NCI-H748 treated with DMSO at 0.1 percent for 48 hours (cell line): ENCODE measurements around the gene RIOK1.

Experiments used
- DNase-seq: peaks from one replicate; lab custom pipeline; 2025; lab: John Stamatoyannopoulos, UW

Gene RIOK1

DNA sequence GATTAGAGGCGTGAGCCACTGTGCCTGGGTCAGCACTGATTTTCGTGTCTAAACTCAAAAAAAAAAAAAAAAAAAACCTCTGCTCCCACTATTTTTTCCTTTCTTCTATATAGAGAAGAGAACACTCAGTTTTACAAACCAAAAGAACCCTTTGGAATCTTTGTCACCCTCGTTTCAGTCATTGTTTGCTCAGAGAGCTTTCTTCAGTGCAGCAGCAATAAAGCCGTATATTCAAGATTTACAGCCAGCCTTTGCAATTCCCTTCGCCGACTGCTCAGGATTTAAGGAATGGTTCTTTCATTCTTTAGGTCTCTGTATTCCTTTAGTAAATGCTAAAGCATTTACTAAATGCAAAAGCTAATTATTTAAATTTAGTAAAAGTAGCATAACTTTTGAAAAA, 20.1 kb downstream of the RIOK1 start:
- no peak for DNase-seq

DNA sequence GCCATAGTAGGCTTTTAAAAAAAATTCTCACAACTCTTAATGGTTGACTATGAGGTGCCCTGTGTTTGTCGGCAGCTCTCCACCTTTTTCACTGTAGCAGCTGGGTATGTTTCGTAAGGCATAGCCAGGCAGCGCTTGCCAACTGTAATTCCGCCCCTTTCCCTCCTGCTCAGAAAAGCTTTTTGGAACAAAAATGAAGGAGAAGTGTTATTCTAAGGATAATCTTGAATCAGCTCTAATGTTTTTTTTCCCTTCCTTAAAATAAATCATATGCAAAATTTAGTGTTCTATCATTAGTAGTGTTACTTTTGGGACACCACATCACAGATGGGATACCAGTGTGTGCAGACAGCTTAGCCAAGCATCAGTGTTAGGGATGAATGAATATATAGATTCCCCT, 21.2 kb downstream of the RIOK1 start:
- no peak for DNase-seq

GRCh38 chr6:7411328-7411727, 21.7 kb downstream of the RIOK1 start:
- DNase-seq = no peak

- DNase-seq = no peak
These were observed 23.7 kb downstream of the RIOK1 start for GRCh38 chr6:7413151-7413823.

DNA sequence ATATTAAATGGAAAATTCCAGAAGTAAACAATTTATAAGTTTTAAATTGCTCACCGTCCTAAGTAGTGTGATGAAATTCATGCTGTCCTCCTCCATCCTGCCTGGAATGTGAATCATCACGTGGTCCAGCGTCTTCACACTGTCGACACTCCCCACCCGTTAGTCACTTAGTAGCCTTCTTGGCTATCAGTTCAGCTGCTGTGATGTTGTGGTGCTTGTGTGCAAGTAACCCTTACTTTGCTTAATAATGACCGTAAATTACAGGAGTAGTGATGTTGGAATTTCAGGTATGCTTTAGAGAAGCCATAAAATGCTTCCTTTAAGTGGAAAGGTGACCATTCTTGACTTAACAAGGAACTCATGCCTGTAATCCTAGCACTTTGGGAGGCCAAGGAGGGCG, 25.2 kb downstream of the RIOK1 start:
- DNase-seq = no peak

DNA sequence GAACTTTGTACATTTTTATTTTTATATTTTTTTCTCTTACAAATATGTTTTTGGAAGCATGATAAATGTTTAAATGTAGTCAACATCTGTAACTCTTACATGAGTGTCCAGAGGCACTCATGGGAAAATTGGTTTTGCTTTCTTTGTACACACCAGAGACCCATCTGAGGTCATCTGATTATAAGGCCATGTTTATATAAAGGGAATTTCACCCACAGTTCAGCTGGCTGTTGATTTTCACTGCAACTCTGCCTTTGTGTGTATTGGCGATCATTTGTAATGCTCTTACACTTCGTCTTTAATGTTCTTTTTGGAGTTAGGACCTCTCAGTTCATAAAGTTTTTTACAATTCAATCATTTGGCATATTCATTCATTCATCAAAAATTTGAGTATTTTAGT, 28.1 kb downstream of the RIOK1 start:
- DNase-seq = no peak

DNA sequence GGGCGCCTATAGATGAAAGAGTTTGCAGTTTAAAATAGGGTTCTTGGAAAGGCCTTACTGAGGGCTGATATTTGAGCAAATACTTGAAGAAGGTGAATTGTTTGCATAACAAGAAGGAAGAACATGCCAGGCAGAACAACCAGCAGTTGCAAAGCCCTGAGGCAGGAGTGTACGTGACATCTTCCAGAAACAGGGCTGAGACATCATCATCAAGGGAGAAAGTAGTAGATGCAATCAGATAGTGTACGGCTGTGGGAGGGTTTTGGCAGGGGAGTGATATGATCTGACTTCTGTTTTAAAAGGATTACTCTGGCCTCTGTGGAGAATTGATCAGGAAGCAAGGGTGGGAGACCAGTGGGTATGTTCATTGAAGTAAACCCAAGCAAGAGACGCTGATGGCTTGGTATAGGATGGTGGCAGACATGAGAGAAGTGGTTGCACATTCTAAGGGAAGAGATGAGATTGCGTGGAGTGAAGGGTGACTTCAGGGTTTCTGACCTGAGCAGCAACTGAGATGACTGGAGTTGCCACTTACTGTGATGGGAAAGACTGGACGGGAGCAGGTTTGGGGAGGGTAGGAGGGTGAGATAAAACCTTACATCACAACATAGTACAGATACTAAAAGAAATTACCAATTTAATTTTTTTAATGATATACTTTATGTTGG, 28.8 kb downstream of the RIOK1 start:
- DNase-seq = no peak

GRCh38 chr6:7419065-7419464, 29.5 kb downstream of the RIOK1 start:
- no peak for DNase-seq

- DNase-seq = no peak
These were observed 31.5 kb downstream of the RIOK1 start for GRCh38 chr6:7421066-7421465.

GRCh38 chr6:7424058-7424457, 34.5 kb downstream of the RIOK1 start:
- DNase-seq = no peak

DNA sequence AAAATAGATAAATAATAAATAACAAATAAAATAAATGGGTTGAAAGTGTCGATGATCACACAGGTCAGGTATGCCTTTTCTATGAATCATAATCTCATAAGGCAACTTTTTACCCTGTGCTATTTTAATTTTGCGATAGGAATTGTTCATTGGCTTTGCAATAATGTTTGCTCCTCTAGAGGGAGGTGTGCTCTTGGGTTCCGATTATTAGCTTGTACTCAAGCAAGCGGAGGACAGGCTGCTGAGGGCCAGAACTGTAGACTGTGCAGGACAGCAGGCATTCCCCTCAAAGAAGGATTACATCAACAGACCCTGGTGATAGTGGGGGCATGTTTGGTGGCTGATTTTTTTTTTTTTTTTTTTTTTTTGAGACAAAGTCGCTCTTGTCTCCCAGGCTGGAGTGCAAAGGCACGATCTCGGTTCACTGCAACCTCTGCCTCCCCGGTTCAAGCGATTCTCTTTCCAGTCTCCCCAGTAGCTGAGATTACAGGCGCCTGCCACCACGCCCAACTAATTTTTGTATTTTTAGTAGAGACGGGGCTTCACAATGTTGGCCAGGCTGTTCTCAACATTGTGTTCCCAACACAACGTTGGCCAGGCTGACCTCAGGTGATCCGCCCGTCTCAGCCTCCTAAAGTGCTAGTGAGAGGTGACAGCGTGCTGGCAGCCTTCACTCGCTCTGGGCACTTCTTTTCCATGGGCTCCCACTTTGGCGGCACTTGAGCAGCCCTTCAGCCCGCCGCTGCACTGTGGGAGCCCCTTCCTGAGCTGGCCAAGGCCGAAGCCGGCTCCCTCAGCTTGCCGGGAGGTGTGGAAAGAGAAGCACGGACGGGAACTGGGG, 35.6 kb downstream of the RIOK1 start:
- peak; percentile 38 for DNase-seq

GRCh38 chr6:7425808-7426190, 36.2 kb downstream of the RIOK1 start:
- no peak for DNase-seq

GRCh38 chr6:7426447-7427169, 37.0 kb downstream of the RIOK1 start:
- DNase-seq = no peak

- no peak for DNase-seq
These were observed 41.7 kb downstream of the RIOK1 start for GRCh38 chr6:7431313-7431673.

DNA sequence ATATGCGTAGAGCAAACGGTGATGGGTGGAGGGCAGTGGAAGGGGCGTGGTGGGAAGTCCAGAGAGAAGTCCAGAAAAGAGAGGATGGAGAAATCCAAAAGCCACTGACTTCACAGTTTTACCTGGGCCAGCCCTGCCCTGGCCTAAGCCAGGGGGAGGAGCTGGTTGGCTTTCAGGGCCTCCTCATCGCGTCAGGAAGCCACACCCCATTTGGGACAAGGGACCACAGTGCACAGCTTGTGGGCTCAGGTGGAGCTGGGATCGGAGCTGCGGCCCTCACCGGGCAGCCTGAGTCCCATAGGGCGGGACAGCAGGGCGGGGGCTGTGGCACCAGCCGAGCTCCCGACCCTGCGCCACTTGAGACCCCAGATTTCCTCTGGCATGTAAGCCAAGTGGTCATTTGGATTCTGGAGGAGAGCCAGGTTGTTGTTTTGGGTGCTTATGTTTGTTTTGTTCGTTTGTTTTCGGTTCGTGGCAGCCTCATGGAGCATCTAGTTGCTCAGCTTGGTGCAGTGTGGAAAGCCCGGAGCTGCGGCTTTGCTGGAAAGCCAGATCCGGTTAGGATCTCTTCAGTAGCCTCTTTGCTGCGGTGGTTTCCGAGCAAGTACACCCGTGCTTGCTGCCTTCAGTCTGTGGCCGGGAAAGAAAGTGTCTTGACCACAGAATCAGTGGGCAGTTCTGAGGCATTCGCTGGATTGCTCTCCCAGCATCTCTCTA, 42.2 kb downstream of the RIOK1 start:
- DNase-seq = no peak

DNA sequence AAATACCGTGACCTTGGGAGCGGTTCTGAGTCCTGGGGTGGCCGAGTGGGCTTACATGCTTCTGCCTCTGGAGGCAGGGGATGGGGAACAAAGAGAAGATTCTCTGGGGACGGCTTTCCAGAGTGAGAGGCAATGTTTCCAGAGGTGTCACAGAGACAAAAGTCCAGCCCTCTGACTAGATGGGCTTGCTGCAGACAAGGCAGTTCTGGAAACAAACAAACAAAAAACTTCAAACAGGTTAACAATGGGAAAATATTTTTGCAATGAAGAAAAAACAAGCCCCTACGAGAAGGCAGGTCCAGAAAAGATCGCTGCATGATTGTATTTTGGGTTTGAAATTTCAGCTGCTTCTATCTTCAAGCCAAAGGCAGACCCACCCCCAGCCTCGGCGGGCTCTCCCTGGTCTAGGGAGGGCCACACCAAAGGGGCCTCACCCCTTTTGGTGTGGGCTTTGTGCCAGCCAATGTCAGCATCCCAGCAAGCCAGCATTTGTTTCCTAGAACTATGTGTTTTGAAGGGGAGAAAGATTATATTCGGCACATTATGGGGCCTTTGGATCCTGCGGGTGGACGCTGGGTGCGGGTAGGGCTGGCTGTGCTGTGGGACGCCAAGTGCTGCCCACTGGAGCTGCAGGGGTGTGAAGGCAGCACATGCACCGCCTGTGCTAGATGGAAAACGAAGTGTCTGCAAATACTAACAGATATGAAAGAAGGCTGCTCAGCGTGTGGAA, 42.9 kb downstream of the RIOK1 start:
- no peak for DNase-seq

DNA sequence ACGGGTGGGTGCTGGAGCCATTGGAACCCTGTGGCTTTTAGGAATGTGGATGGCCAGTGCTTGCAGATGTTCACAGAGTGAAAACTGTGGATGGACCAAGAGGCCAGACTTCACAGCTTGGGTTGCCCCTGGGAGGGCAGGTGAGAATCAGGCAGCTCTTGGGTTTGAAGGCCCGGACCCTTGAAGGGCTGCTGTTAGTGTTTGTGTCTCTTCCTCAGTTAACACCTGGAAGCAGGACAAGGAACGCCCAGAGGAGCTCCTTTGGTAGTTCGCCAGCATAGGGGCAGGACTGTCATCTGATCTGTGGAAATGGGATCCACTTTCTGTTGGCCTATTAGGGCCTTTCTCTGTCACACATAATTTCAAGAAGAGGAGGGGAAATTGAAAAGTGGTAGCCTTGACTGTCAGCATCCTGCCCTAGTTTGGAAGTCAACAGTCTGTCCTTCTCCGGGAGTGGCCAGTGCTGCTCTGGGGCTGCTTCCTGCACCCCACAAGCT, 43.6 kb downstream of the RIOK1 start:
- no peak for DNase-seq

- DNase-seq = no peak
These were observed 45.1 kb downstream of the RIOK1 start for GRCh38 chr6:7434672-7435071.

GRCh38 chr6:7438011-7438410, 48.4 kb downstream of the RIOK1 start:
- DNase-seq = no peak

- DNase-seq = no peak
These were observed 49.6 kb downstream of the RIOK1 start for GRCh38 chr6:7439228-7439627.

- DNase-seq = no peak
These were observed 50.9 kb downstream of the RIOK1 start for GRCh38 chr6:7440476-7440875.
